ENCODE measurements around the gene CXorf58.

CXorf58 gene

DNA sequence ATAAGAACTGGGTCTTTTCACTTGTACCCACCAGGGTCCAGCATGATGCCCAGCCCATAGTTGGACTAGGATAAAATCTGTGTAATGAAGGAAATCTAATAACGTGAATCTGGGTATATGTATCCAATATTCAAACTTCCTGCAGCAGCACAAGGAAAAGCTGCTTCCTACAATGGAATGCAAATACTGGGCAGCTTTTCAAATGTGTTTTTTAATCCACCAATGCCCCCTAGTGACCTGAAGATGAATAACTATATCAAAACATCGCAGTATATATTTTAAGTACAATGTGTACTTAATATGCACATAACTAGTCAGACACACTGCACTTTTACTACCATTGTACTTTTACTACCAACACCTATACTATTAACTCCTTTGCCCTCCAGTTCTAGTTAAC lies 5.4 kb upstream of the CXorf58 start:
- TF ChIP-seq, protein P1, sequence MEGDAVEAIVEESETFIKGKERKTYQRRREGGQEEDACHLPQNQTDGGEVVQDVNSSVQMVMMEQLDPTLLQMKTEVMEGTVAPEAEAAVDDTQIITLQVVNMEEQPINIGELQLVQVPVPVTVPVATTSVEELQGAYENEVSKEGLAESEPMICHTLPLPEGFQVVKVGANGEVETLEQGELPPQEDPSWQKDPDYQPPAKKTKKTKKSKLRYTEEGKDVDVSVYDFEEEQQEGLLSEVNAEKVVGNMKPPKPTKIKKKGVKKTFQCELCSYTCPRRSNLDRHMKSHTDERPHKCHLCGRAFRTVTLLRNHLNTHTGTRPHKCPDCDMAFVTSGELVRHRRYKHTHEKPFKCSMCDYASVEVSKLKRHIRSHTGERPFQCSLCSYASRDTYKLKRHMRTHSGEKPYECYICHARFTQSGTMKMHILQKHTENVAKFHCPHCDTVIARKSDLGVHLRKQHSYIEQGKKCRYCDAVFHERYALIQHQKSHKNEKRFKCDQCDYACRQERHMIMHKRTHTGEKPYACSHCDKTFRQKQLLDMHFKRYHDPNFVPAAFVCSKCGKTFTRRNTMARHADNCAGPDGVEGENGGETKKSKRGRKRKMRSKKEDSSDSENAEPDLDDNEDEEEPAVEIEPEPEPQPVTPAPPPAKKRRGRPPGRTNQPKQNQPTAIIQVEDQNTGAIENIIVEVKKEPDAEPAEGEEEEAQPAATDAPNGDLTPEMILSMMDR (IDR thresholded peaks at IDR 0.05; ENCODE audit: extremely low read depth, missing control alignments): no peak
- no peak for DNase-seq (ENCODE audit: low spot score)

DNA sequence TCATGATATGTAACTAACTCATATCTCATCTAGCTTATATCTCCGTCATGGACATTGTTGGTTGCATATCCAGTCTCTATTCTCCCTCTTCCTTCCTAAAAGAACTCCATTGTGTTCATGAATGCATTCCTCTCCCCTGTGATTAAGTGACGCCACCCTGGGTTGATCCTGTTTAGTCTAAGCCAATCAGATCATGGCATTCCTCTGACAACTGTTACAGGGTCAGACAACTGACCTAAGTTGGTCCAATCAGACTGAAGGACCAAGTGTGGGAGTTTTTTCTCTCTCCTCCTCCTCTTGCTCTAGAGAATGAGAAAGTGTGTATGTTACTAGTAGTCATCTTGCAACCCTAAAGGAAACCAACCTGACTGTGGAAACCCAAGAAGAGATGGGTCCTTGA lies 3.7 kb upstream of the CXorf58 start:
- no peak for DNase-seq (ENCODE audit: low spot score)
- TF ChIP-seq, protein P1 (IDR thresholded peaks at IDR 0.05; ENCODE audit: extremely low read depth, missing control alignments): no peak

DNA sequence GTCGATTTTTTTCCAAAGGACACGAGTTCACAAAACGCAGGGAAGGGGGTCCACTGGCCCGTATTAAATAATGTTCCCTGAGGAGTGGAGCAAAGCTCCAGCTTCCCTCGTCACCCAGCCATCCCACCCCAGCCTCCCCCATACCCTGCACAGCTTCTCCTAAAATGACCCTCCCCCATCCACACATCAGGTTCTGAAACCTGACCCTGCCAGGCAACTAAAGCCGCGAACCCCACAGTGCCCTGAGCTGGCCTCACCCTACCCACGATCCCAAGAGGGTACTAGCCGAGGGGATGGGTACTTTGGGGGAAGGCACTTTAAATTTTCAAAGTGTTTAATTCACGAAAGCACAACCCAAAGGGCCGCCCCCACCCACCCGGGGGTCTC lies 702 bp upstream of the CXorf58 start:
- TF ChIP-seq, protein P1 (IDR thresholded peaks at IDR 0.05; ENCODE audit: extremely low read depth, missing control alignments): no peak
- no peak for DNase-seq (ENCODE audit: low spot score)

DNA sequence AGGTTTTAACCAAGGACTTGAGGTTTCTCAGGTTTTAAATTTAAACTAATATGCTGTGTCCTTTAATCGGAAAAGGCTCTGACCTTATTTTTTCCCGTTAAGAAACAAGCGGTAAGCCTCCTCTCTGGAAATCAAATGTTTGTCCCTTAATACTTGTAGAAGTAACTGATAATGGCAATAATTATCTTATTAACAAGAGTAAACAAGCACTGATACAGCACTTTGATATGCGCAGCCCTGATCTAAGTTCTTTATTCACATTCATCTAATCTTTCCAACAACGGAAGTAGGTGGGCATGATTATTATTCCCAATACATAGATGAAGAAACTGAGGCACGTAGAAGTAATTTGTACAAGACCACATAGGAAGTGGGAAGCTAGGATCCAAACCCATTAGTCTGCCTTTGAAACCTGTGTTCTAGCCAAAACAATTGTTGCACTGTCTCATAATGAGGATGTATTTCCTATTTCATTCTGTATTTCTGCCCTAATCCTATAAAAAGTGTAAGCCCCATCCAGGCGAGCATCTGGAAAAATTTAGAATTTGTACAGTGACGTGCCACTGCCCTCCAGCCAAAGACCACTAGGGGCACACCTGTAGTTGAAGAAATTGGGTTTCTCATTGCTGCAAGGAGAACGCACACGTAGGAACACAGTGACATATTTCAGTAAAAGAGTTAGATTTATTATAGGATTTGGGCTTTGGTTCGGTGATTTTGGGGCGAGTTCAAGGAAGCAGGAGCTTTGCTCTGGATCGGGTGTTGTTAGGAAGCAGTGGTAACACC lies 606 bp downstream of the CXorf58 start:
- DNase-seq (ENCODE audit: low spot score): no peak
- TF ChIP-seq, protein P1 (IDR thresholded peaks at IDR 0.05; ENCODE audit: extremely low read depth, missing control alignments): no peak

DNA sequence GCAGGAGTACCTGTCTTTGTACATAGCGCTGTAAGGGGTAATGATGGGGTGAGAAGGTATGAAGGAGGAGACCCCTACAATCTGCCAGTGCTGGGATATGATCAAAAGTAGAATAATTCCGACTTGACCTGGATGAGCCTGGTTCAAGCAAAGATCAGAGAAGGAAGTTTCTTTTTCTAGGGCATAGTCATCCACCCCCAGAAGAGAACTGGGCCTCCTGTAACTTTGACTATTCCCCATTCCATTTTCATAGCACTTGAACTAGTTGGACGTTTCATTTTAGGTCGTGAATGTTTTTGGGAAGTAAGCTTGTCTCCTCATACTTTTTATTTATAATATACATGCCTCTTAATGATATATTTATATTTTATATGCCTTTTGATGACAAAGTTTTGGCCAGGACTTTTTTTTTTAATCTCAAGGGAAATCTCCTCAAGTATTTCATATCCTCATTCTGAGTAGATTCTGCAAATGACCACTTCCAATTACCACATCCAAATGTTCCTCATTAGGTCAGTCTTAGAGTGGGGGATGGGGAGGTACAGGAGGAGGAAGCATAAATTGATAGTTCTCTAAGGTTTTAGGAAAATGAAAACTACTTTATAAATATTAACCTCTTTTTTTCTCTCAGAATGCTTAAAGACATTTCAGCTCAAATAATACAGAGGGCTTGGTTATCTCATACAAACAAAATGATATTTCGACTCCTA lies 3.5 kb downstream of the CXorf58 start:
- no peak for DNase-seq (ENCODE audit: low spot score)
- TF ChIP-seq, protein P1 (IDR thresholded peaks at IDR 0.05; ENCODE audit: extremely low read depth, missing control alignments): no peak

DNA sequence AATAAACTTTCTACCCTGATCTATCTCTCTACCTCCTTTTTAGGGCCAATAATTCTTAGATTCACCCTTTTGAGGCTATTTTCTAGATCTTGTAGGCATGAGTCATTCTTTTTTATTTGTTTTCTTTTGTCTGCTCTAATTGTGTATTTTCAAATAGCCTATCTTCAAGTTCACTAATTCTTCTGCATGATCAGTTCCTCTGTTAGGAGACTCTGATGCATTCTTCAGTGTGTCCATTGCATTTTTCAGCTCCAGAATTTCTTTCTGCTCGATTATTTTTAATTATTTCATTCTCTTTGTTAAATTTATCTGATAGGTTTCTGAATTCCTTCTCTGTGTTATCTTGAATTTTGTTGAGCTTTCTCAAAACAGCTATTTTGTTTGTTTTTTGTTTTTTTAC lies 11.3 kb downstream of the CXorf58 start:
- TF ChIP-seq, protein P1 (IDR thresholded peaks at IDR 0.05; ENCODE audit: extremely low read depth, missing control alignments): no peak
- no peak for DNase-seq (ENCODE audit: low spot score)

DNA sequence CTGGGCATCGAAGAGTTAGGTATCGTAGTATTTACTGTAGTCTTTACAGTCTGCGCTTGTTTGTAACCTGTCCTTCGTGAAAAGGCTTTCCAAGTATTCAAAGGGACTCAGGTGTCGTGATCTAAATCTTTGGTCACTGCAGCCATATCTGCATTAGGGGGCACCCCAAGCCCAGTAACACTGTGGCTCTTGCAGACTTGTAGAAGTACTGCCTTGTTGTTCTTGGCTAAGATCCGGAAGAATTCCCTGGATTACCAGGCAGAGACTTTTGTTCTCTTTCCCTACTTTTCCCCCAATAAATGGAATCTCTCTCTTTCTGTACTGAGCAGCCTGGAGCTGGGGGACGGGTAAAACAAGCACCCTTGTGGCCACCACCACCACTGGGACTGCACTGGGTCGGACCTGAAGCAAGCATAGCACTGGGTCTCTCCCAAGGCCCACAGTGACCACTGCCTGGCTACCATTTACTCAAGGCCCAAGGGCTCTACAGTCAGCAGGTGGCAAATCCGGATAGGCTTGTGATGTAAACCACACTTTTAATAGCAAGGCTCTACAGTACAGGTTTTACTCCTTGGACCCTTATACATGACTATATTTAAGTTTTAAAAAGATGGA lies 12.0 kb downstream of the CXorf58 start:
- no peak for DNase-seq (ENCODE audit: low spot score)

More for the DNA sequence above, 12.0 kb downstream of the CXorf58 start:
- TF ChIP-seq, protein P1 (IDR thresholded peaks at IDR 0.05; ENCODE audit: extremely low read depth, missing control alignments): no peak
